Upper lobe of left lung (tissue), 6 donors: ENCODE results near the gene SRL. TPM values are rescaled to one million over a fixed set of nuclear protein-coding genes. Genes with fewer than 3 reads are reported as not detected.

ENCODE experiments used
- ATAC-seq, 2 donors: fragments of 200-7000 bp; cut with Tn5 transposase; one replicate each; pipeline ENCODE4 v1.9.1; 2022; ENCODE audit warnings: mild to moderate bottlenecking in 2 of 2, moderate library complexity in 2 of 2; ENCODE audit not compliant: low FRiP score in 2 of 2
- DNase-seq, 2 donors: peaks; one replicate each; pipeline ENCODE4 v3.0.0-alpha.2; 2019 to 2020
- H3K27ac ChIP-seq, 4 donors: fragments of 200-600 bp; sonication (generic); one replicate each; pipeline ENCODE4 v1.5.1; 2016 to 2019
- H3K27me3 ChIP-seq, 4 donors: fragments of 200-600 bp; sonication (generic); one replicate each; pipeline ENCODE4 v1.5.1; 2017 to 2019
- H3K36me3 ChIP-seq, 4 donors: fragments of 200-600 bp; sonication (generic); one replicate each; pipeline ENCODE4 v1.5.1; 2016 to 2019
- H3K4me1 ChIP-seq, 4 donors: fragments of 200-600 bp; sonication (generic); one replicate each; pipeline ENCODE4 v1.5.1; 2018 to 2019
- H3K4me3 ChIP-seq, 4 donors: fragments of 200-600 bp; sonication (generic); one replicate each; pipeline ENCODE4 v1.5.1; 2017 to 2019; ENCODE audit warnings: mild to moderate bottlenecking in 2 of 4, moderate library complexity in 1 of 4
- H3K9me3 ChIP-seq, 4 donors: fragments of 200-600 bp; sonication (generic); one replicate each; pipeline ENCODE4 v1.5.1; 2018 to 2019
- CTCF ChIP-seq, 6 experiments: fragments of 450-650 bp in 4 of 6; fragments of 200-600 bp in 2 of 6; sonication (generic) in 2 of 6; IDR thresholded peaks; one replicate each; pipeline ENCODE4 v1.5.1; 2016 to 2019; ENCODE audit warnings: antibody characterized with exemption in 6 of 6
- EP300 ChIP-seq, 4 donors: sonication (generic); formaldehyde crosslinking; IDR thresholded peaks; one replicate each; pipeline ENCODE4 v1.5.1; 2017; ENCODE audit warnings: antibody characterized with exemption in 4 of 4, control low read depth in 2 of 4
- POLR2A ChIP-seq, 4 donors: fragments of 450-650 bp; IDR thresholded peaks; one replicate each; pipeline ENCODE4 v1.5.1; 2016 to 2017; ENCODE audit warnings: antibody characterized with exemption in 4 of 4, mild to moderate bottlenecking in 2 of 4
- POLR2AphosphoS5 ChIP-seq, 2 donors: sonication (generic); formaldehyde crosslinking; IDR thresholded peaks; one replicate each; pipeline ENCODE4 v1.5.1; 2017; ENCODE audit warnings: antibody characterized with exemption in 2 of 2
- WGBS, 2 donors: methylation state at CpG; one replicate each; pipeline ENCODE4 v1.1.5; 2017 to 2018; 5-methylcytosine and 5-hydroxymethylcytosine counted together
- total RNA-seq, 6 donors: library from RNA; depleted of rRNA in 4 of 6; stranded (reverse); fragments of >200 nt in 4 of 6; gene quantifications; one replicate each; pipeline versions ENCODE4 v1.1.0 to v1.2.1, GENCODE V29; 2016 to 2021
- donor health status: DM: no; HTN: no; CAD: no; lungs with moderate emphysema.
- donor health status: DM: no; HTN: yes; CAD: no; lungs with severe emphysema.

Gene SRL
- total RNA-seq, 6 donors from 2014 or later, result 0.30 to 1.1 (median 0.46) TPM; not detected in 3

GRCh38 chr16:4233431-4233830 lies 8.4 kb downstream of the SRL start:
- H3K27me3 ChIP-seq, result no peaks in the 10 kb centered on the region
- TF ChIP-seq EP300 (IDR thresholded peaks at IDR 0.05) (no peak), POLR2AphosphoS5 (IDR thresholded peaks at IDR 0.05) (no peak), POLR2A (IDR thresholded peaks at IDR 0.05) (no peak)
- no peak overlapping the region for H3K4me3 ChIP-seq
- H3K9me3 ChIP-seq, result no peaks in the 10 kb centered on the region
- no peak overlapping the region for H3K27ac ChIP-seq
- no peaks in the 10 kb centered on the region for H3K36me3 ChIP-seq
- 80 to 84% methylated on average over 3 to 4 of the region's 4 CpGs for WGBS, 2 donors
- no peak for DNase-seq
- no peak for ATAC-seq
- H3K4me1 ChIP-seq, result peaks cover 0 to 14% (median 3%) of the 10 kb centered on the region in 4 donors

GRCh38 chr16:4232541-4233386 lies 9.1 kb downstream of the SRL start:
- WGBS, 2 donors, result 77 to 84% methylated on average over 14 of the region's 14 CpGs
- Histone ChIP-seq H3K9me3 (no peaks in the 10 kb centered on the region), H3K27me3 (no peaks in the 10 kb centered on the region), H3K4me1 (peaks cover 0 to 14% (median 3%) of the 10 kb centered on the region in 4 donors), H3K4me3 (no peak overlapping the region), H3K27ac (no peak overlapping the region), H3K36me3 (no peaks in the 10 kb centered on the region)
- DNase-seq, result no peak
- ATAC-seq, result peak in 1 of 2 donors; percentile 31
- TF ChIP-seq POLR2AphosphoS5 (IDR thresholded peaks at IDR 0.05) (no peak), POLR2A (IDR thresholded peaks at IDR 0.05) (no peak), CTCF (IDR thresholded peaks at IDR 0.05) (no peak), EP300 (IDR thresholded peaks at IDR 0.05) (no peak)

GRCh38 chr16:4231886-4232285 lies 10.0 kb downstream of the SRL start:
- ATAC-seq (no peak), DNase-seq (no peak)
- WGBS, 2 donors, result 81 to 86% methylated on average over 11 of the region's 11 CpGs
- H3K4me1 ChIP-seq, result peaks cover 0 to 14% (median 3%) of the 10 kb centered on the region in 4 donors
- H3K27ac ChIP-seq, result no peak overlapping the region
- H3K36me3 ChIP-seq, result no peaks in the 10 kb centered on the region
- no peaks in the 10 kb centered on the region for H3K9me3 ChIP-seq
- no peak for TF ChIP-seq EP300 (IDR thresholded peaks at IDR 0.05)
- TF ChIP-seq POLR2AphosphoS5 (IDR thresholded peaks at IDR 0.05), result no peak
- no peak for TF ChIP-seq POLR2A (IDR thresholded peaks at IDR 0.05)
- no peak for TF ChIP-seq CTCF (IDR thresholded peaks at IDR 0.05)
- H3K4me3 ChIP-seq, result no peak overlapping the region
- no peaks in the 10 kb centered on the region for H3K27me3 ChIP-seq

- ATAC-seq (no peak), DNase-seq (no peak)
- H3K27me3 ChIP-seq, result no peaks in the 10 kb centered on the region
- TF ChIP-seq POLR2AphosphoS5 (IDR thresholded peaks at IDR 0.05) (no peak), POLR2A (IDR thresholded peaks at IDR 0.05) (no peak), EP300 (IDR thresholded peaks at IDR 0.05) (no peak), CTCF (IDR thresholded peaks at IDR 0.05) (no peak)
- H3K27ac ChIP-seq, result no peak overlapping the region
- no peaks in the 10 kb centered on the region for H3K9me3 ChIP-seq
- WGBS, 2 donors, result 78 to 80% methylated on average over 9 to 10 of the region's 10 CpGs
- peaks cover 0 to 14% (median 3%) of the 10 kb centered on the region in 4 donors for H3K4me1 ChIP-seq
- no peaks in the 10 kb centered on the region for H3K36me3 ChIP-seq
- no peak overlapping the region for H3K4me3 ChIP-seq
These were observed 10.5 kb downstream of the SRL start for GRCh38 chr16:4231367-4231766.

- 90 to 98% methylated on average over 2 of the region's 2 CpGs for WGBS, 2 donors
- no peak overlapping the region for H3K4me3 ChIP-seq
- no peak overlapping the region for H3K27ac ChIP-seq
- H3K9me3 ChIP-seq, result no peaks in the 10 kb centered on the region
- peaks cover 0 to 3% (median 0%) of the 10 kb centered on the region in 4 donors for H3K4me1 ChIP-seq
- H3K27me3 ChIP-seq, result no peaks in the 10 kb centered on the region
- TF ChIP-seq EP300 (IDR thresholded peaks at IDR 0.05), result no peak
- TF ChIP-seq POLR2A (IDR thresholded peaks at IDR 0.05), result no peak
- no peak for TF ChIP-seq POLR2AphosphoS5 (IDR thresholded peaks at IDR 0.05)
- no peak for TF ChIP-seq CTCF (IDR thresholded peaks at IDR 0.05)
- no peak for DNase-seq
- no peak for ATAC-seq
- no peaks in the 10 kb centered on the region for H3K36me3 ChIP-seq
These were observed 14.9 kb downstream of the SRL start for GRCh38 chr16:4227040-4227332.
